SU-DHL-6 (cell line): ENCODE data around the gene F8.

Source experiments
- CTCF ChIP-seq: fragments of 200-600 bp; sonication (generic); IDR thresholded peaks from one replicate; pipeline ENCODE4 v1.5.1; 2017; ENCODE audit warnings: antibody characterized with exemption, mild to moderate bottlenecking, low read length, moderate library complexity; ENCODE audit not compliant: insufficient read depth, poor library complexity, severe bottlenecking
- EZH2phosphoT487 ChIP-seq: fragments of 200-600 bp; sonication (generic), shearing (Covaris generic); conservative IDR thresholded peaks from 2 replicates; pipeline ENCODE4 v1.6.1; 2018; ENCODE audit warnings: mild to moderate bottlenecking, antibody characterized with exemption, low read length, moderate library complexity, mixed read lengths

GRCh38 chrX:154804957-154805695, 217.4 kb downstream of the F8 start, which contains the start of gene MPP1:
- no peak for TF ChIP-seq CTCF
- no peak for TF ChIP-seq EZH2phosphoT487
